ENCODE data around the gene ATP5IF1.

Gene ATP5IF1

DNA sequence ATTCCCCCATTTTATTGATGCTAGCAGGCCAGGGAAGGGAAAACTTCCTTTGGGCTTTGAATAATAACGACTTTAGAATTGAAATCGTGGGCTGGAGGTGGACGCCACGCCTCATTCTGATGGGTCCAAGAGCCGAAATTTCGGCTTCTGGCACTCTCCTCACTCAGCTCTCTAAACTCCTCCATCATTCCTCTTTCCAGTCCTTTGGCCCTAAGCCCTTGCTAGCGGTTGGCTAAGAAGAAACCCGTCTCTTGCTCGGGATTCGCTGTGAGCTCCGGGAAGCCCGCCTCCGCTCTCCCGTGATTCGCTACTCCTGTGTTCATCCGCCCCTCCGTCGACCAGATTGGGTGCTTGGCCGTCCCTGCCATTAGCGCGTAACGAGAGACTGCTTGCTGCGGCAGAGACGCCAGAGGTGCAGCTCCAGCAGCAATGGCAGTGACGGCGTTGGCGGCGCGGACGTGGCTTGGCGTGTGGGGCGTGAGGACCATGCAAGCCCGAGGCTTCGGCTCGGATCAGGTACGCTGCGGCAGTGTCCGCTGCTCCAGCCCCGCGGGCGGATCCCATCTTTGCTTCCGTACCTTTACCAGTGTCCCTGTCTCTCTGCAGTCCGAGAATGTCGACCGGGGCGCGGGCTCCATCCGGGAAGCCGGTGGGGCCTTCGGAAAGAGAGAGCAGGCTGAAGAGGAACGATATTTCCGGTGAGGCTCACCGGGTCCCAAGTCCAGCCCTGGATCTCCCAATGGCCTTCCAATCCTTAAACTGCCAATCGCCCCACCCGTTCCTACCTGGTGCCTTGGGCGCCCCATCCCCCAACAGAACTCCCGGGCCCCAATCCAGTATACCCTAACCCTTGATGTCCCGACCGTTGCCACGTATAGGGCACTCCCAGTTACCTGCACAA is at the start of gene ATP5IF1:
TSS of gene ATP5IF1 (plus strand) at position 370 of the 901 bp plus-strand sequence. CDS start at position 430, 60 bp downstream.
- DNase-seq = peak; percentile 97

- no peak for DNase-seq
Observed at GRCh38 chr1:28190337-28190979, 45.5 kb upstream of the ATP5IF1 start.

- no peak for DNase-seq
Observed at GRCh38 chr1:28190996-28191645, 44.8 kb upstream of the ATP5IF1 start.

GRCh38 chr1:28193701-28194161 is 42.2 kb upstream of the ATP5IF1 start:
- DNase-seq = no peak

- no peak for DNase-seq
Observed at GRCh38 chr1:28194326-28195035, 41.4 kb upstream of the ATP5IF1 start.

DNA sequence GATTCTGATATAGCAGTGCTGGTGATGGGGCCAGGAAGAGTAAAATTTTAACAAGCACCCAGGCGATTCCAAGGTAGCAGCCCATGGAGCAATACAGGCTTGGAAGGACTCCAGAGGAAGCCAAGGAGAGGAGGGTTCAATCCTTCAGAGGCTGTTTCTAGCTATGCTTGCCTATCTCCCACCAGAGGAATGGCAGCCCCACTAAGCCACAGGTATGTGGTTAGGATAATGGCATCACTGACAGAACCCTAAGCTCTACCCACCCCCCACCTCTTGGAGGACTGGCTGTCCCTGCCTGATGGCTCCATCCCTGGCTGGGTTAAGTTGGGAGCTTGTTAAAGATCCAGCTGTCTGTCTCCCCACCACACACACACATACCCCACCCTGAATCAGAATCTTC is 40.1 kb upstream of the ATP5IF1 start:
- no peak for DNase-seq

- DNase-seq = no peak
Observed at GRCh38 chr1:28196330-28196729, 39.6 kb upstream of the ATP5IF1 start.

DNA sequence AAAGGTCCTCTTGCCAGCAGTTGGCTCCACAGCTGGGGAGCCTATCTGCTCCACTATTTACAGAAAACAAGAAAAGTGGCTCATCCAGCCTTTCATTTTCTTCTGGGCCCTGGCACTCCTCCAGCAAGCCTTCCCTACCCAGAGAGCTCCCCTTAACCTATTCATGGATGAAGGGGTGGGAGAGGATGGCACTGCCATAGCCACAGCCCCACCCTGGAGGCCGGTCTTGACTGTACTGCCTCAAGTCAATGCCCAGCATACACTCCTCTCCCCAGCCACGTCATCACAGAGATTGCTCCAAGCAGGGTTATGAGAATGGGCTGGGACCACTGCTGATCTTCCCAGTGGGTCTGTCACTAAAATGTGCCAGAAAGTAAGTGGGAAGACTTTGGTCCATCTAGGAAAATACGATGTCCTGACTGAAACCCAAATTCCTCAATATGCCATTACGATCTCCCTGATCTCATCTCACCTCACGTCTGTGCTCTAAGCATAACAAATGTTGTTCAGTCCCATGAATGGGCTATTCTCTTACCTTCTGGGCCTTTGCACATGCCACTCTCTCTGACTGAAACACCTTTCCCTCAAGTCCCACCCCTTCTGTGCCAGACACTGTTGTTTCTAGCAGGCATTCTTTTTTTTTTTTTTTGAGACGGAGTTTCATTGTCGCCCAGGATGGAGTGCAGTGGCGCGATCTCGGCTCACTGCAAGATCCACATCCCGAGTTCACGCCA is 38.1 kb upstream of the ATP5IF1 start:
- DNase-seq = peak; percentile 26

DNA sequence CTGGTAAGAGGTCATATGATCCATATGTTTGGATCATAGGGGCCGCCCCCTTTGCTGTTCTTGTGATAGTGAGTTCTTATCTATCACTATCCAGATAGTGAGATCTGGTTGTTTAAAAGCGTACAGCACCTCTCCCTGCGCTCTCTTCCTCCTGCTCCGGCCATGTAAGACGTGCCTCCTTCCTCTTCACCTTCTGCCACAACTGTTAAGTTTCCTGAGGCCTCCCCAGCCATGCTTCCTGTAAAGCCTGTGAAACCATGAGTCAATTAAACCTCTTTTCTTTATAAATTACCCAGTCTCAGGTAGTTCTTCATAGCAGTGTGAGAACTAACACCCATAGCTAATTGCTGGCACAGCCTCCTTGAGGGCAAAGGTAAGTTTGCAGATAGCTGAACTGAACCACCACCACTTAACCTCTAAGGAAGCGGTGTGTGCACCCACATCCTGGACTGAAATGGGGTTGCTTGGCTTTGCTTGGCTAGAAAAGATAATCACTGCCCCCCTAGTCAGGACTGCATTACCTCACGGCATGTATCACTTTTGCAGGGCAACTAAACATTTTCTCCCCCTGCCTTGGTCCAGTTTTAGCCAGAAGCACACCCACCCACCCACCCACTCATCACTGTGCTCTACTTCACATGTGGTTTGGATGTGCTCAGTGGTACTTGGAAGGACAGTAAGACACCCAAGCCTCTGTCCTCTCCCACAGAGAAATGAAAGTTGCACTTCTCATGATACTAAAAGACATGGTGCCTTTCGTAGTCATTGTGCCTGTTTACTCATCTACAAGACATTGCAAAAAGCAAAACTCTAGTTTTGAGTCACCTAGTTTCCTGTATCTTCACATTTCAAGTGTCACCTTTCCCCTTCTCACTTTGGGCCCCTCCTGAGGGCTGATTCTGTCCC is 36.3 kb upstream of the ATP5IF1 start:
- no peak for DNase-seq

DNA sequence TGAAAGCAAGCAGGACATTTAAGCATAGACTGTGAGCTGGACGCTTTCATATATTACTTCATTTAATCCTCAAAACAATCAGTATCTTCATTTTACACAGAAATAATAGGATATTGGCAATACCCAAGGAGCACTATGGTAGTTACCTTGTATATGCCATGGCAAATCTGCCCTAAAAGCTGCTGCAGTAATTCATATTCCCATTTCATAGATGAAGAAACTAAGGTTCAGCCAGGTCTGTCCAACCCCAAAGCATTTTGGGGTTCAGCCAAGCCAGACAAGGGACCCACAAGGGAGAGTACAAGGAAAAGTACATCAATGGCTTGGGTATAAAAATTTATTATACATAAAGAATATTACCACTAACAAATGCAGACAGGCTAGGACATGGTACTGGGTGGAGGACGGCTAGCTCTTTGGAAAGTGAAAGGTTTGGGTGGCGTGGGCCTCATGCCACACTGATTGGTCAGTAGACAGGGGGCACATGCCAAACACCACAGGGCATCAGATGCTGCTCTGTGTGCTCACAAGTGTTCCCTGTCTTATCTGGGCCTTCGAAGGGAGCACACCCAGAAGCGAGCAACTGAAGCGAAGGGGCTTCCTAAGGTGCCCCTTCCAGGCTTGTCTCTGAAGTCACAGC is 35.6 kb upstream of the ATP5IF1 start:
- DNase-seq = no peak

- no peak for DNase-seq
Observed at GRCh38 chr1:28205243-28205642, 30.7 kb upstream of the ATP5IF1 start.

GRCh38 chr1:28208818-28209441 is 27.0 kb upstream of the ATP5IF1 start:
- DNase-seq = no peak

DNA sequence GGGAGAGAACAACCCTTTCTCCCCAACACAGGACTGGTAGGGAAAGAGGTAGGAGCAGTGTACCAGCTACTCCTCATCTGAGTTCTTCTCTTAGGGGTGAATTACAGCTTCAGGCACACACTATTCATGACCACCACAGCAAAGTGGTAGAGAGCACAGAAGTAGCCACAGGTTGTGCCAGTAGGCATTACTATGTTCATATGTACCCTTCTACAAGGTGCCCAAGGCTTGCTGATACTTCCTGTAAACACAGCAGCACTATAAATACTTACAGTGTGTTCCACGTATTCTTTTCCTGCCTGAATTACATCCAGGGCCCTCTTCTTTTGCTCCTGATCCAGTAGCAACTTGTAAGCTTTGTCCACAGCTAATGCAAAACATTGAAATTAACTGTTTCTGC is 26.2 kb upstream of the ATP5IF1 start:
- DNase-seq = no peak

GRCh38 chr1:28213315-28213714 is 22.6 kb upstream of the ATP5IF1 start:
- no peak for DNase-seq

GRCh38 chr1:28229089-28229488 is 6.8 kb upstream of the ATP5IF1 start:
- DNase-seq = no peak

- no peak for DNase-seq
Observed at GRCh38 chr1:28229996-28230395, 5.9 kb upstream of the ATP5IF1 start.

DNA sequence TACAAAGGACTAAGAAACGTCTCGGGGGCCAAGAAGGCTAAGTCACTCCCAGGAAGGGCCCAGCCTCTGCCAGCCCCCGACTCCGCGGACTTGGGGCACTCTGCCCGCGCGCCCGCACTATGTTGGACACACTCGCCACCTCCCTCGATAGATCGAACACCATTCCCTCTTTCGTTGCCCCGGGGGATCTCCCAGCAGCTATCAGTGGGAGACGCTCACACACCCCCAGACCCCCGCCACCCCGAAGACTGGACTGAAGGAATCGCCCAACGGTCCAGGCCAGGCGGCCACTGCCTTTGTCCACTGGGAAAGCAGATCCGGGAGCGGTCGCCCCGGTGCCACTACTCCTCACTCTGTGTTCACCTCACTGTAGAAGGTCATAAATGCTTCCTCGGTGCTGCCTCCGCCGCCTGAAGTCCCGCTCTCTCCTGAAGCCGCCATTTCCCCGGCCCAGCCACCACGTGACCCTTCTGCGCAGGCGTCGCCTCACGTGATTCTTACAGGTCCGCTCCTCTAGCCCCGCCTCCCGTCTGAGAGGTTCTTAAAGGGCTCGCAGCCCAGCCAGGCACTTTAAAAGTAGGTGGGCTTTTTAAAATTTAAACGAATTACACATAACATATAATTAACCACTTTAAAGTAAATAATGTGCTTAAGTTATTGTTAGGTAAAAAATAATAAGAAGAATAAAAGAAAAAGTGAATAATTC is 3.2 kb upstream of the ATP5IF1 start, which contains the start of gene DNAJC8:
TSS of gene DNAJC8 (minus strand) at position 472 of the 706 bp plus-strand sequence. CDS start at position 441, 31 bp downstream.
- DNase-seq = peak; percentile 94

GRCh38 chr1:28233264-28233606 is 2.7 kb upstream of the ATP5IF1 start:
- no peak for DNase-seq

GRCh38 chr1:28236656-28237322 is 865 bp downstream of the ATP5IF1 start:
- no peak for DNase-seq
